Activated CD4-positive, alpha-beta T cell treated with anti-CD3 and anti-CD28 coated beads, Interleukin-2, Interleukin-4, amounts not matched to agents 100 ng/mL and 50 ng/mL, durations not matched to agents 16 hours and 8 hours (primary cell): ENCODE data around the gene KIAA0040.

Experiments used
- DNase-seq: peaks from one replicate; pipeline ENCODE4 v3.0.0-alpha.2; 2020; ENCODE audit warnings: low spot score

The KIAA0040 gene

DNA sequence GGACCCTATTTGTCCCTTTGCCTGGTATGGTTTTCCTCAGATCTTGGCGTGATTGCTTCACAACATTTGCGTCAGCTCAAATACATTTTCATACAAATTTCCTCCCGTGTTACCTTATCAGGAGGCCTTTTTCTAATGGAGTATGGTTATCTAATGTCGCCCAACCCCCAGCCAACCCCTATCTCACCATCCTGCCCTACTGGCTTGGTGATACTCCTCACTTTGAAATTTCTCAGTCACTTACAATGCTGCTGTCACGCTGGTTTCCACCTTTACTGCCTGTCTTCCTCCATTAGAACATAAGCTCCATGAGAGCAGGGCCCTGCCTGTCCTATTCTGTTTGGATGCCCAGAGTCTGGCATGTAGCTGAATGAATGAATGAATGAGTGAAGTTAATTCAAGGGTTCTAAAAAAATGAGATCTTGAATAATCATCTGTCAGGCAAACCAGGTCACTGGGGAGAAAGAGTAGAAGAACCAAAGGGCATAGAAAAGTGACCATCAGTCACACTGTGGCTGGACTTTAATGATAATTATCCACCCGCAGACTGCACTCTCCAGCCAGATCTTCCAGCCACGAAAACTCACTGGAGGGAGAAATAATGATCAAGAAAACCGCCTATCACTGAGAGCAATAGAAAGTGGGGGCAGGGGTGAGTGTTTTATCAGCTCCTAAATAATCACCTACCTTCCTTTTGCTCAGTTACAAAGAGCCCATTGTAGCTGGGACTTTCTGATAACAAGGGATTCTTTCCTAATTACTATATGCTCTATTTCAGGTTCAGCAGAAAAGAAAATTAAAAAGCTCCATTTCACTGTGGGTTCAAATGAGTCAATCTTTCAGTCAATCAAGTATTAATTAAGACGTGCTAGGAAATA is 21.3 kb downstream of the KIAA0040 start:
- no peak for DNase-seq

DNA sequence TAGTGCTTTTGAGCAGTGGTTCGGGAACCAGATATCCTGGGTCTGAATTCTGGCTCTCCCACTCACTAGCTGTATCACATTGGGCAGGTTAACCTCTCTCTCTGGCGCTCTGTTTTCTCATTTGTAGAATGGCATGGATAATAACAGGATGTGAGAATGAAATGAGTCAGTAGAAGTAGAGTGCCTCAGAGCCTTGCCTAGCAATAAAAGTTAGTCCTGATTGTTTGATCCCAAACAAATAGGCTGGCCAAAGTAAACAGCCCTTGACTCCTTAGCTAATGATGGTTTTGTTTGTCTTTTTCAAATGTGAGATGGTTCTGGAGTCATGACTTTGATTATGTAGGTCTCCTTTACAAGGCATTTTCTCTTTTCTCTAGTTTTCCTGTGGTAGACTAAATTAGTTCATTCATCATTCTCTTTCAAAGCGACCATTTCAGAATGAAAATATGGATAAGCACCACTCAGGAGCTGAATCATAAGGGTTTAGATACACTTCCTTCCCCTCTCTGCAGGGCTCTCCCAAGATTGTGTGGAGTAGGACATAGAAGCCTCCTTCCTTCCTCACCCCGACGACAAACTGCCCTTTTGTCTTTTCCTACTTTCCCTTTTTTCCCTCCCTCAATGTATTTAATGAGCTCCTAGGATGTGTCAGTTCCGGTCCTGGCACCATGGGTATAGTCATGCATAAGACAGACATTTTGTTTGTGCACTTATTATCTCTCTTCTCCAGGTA is 23.1 kb downstream of the KIAA0040 start:
- no peak for DNase-seq

GRCh38 chr1:175168782-175169181 is 23.8 kb downstream of the KIAA0040 start:
- no peak for DNase-seq

GRCh38 chr1:175167861-175168260 is 24.7 kb downstream of the KIAA0040 start:
- no peak for DNase-seq

GRCh38 chr1:175166746-175167145 is 25.8 kb downstream of the KIAA0040 start:
- no peak for DNase-seq

- no peak for DNase-seq
Observed at GRCh38 chr1:175164751-175165150, 27.8 kb downstream of the KIAA0040 start.

GRCh38 chr1:175163702-175164101 is 28.9 kb downstream of the KIAA0040 start:
- DNase-seq, result no peak

GRCh38 chr1:175162955-175163354 is 29.6 kb downstream of the KIAA0040 start:
- no peak for DNase-seq

DNA sequence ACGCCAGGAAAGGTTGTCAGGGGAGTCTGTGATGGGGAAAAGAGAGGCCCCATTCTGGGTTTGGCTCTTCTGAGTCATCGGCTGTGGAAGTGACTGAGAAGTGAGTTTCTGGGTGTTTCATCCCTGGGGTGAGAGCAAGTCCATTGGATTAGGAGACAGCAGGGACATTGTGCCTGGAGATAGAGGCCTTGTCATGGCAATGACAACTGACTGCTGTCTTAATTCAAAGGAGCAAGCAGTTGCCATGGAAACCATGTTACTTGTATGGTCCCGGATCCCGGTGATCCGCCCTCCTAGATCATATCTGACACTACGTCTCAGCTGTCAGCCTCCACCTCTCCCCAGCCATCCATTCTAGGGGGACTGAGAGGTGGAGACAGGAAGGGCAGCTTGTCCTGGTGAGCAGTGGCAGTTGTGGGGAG is 34.4 kb downstream of the KIAA0040 start:
- DNase-seq, result no peak

DNA sequence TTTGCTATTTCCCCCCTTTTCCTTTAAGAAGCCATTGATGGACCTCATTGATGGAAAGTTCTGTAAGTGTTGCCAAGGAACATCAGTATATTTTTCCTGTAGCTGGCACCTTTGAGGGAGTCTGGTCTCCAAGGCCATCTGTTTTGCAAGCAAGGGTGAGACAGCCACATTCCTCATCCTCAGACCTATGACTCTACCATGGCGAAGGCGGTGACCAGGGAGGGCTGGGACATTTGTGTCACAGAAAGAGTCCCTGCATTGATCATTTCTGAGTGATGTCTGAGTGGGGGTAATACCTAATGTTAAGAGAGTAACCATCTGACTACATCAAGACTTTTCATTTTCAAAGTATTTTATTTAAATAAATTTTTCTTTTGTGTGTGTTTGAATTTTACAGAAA is 35.4 kb downstream of the KIAA0040 start:
- DNase-seq, result no peak

DNA sequence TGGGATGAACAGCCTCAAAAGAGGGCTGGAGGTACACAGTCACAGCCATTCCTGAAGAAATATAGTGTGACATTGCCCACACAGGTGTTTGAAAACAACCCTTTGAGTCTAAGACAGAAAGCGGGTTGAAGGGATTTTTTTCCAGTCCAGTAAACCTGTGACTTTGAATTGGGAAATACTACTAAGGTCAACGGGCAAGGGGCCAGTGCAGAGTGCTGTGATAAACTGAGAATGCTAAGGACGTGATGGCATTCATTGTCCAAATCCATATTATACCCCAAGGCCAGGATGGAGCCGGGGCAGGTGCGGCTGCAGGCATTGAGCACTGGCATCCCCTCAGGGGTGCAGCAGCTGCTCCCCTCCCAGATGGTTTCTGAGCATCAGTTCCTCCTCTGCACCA is 36.6 kb downstream of the KIAA0040 start:
- no peak for DNase-seq

GRCh38 chr1:175155473-175155856 is 37.1 kb downstream of the KIAA0040 start:
- no peak for DNase-seq

- peak; percentile 72 for DNase-seq
Observed at GRCh38 chr1:175154629-175155472, 37.7 kb downstream of the KIAA0040 start.

DNA sequence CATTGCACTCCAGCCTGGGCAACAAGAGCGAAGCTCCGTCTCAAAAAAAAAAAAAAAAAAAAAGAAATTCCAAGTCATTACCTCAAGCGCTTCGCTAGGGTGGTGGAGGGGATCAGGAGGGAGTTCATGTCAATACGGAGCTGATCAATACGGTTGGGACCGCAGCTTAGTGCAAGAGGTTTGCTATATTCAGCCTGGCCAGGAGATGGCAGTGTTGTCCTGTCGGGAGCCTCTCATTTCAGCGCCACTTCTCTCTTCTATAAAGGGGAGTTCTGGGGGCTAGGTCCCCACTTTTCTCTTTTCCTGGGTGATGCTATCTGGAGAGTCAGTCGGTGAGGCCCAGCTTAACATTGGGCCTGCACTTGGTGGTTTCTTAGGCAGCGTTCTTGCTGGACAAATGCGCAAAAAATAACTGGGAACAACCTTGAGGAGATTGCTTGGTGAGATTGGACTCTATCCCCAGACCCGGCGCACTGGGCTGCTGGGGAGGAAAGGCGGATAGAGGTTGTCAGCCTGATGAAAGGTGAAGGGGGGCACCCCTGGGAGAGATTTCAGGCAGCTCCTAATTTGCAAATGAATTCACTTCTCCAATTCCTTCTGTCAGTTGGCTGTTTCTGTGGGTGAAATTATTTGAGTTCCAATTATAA is 40.4 kb downstream of the KIAA0040 start:
- peak; percentile 71 for DNase-seq

- DNase-seq, result no peak
Observed at GRCh38 chr1:175150596-175151319, 41.8 kb downstream of the KIAA0040 start.

DNA sequence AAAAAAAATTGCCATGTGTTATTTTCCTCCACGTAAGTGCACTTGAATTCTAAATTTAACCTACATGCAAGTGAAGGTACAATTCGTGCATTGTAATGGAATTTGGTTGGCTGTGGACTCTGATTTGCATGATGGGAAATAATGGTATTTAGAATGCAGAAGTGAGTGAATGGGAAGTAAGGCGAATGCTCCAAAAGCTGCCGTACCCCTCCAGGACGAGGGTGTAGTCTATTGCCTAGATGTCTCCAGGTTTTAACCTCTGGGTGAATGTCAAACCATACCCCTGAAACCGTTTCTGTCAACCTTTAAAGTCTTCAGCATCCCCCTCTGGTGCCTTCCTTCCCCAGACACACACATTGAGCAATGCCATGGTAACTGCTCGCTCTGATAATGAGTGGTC is 44.5 kb downstream of the KIAA0040 start:
- DNase-seq, result no peak

DNA sequence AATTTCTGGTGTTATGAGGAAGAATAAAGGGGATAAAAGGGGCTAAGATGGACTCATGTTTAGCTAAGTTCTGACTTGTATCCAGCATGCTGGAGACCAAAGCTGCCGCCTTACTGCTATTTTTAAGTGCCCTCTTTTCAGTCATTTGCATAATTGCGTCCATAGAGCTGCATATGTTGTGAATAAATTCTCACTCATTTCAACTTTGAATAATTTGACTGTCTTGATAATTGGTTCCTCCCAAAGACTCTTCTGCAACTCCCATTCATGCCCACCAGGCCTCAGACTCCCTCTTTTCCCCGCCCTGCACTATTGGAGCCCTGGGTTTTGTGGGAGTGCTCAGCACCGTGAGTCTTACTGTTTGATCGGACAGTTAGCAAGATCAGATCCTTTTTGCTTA is 45.0 kb downstream of the KIAA0040 start:
- DNase-seq, result no peak

GRCh38 chr1:175146529-175147213 is 45.9 kb downstream of the KIAA0040 start:
- peak; percentile 69 for DNase-seq

- no peak for DNase-seq
Observed at GRCh38 chr1:175145899-175146528, 46.6 kb downstream of the KIAA0040 start.

DNA sequence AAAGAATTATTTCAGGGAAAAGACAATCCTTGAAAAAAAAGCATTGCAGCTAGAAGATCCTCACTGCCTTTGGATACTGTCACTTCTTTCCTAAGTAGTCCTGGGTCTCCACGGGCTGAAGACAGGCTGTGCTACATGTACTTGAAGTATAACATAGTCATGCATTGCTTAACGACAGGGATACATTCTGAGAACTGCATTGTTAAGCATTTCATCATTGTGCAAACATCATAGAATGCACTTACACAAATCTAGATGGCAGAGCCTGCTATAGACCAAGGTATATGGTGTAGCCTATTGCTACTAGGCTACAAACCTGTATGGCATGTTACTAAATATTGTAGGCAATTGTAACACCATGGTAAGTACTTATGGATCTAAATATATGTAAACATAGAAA is 54.0 kb downstream of the KIAA0040 start:
- DNase-seq, result no peak
